Measurements from ENCODE around the gene DTNA.

The DTNA gene

DNA sequence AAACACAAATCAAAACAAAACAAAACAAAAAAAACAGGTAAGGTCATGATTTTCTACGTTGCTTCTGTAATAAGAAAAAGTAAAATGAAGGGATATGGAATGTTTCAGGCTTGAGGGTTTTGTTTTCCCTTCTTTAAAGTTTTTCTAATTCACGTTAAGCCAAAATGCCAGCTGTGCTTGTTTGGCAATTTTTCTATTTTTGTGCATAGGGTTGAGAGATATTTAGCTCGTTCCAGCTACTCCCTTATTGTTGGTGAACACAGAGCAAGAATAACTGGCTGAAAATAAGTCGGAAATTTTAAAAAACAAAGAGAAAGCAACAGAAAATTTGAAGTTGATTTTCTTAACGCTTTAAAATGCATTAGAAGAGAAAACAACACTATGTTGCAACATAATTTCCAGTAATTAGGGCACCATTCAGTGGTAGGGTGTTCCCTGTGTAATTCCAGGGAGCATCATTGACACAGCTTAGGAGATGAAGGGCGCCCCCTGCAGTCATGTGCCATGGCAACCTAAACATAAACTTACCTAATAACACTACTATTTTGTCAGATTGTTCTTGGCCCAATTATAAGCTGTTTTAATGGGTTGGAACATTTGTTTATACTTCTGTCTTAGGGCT is 99.5 kb downstream of the DTNA start:
- no peak for DNase-seq

DNA sequence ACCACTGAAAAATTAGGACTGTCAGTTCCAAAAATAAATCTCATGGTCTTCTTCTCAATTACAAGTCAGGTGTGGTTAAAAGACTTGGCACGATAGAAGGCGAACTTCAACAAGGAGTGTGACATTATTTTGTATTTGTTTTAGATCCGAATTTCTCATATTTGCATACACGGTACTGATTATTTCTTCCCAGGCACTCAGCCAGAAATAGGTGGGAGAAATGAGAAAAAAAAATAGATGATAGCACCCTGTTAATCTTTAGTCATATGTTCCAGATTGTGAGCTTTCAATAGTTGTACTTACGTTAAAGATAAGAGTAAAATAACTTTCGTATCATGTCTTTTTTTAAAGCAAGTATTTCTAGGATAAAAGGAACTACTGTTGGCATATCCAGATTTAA is 106.1 kb downstream of the DTNA start:
- DNase-seq = no peak

DNA sequence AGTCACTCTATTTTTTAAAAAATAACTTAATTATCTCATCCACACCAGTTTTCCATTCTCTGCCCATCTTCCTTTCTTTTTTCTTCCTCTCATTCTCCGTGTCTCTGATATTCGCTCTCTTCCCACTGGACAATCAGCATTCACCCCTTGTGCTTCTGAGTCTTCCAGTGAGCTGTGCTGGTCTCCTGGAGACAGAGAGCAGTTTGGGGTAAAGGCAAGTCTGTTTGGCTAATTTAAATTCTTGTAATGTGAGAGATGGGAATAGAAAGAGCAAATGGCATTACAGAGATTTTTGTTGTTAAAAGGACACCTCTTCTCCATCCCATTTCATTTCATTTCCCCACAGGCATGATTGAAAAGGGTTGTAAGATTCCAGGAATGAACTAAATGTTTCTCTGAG is 107.5 kb downstream of the DTNA start:
- DNase-seq = no peak

DNA sequence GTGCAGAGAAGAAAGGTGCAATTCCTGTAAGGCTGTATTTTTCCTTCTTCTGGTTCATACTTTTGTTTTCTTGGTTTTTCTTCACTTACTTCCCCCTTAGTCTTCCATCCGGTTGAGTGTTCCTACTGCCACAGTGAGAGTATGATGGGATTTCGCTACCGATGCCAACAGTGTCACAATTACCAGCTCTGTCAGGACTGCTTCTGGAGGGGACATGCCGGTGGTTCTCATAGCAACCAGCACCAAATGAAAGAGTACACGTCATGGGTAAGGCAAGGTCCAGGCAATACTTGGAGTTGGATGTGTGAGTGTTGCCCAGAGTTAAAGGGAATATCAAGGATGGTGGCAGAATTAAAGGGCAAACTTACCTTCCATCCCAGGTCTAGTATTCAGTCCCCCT is 108.0 kb downstream of the DTNA start:
- no peak for DNase-seq

DNA sequence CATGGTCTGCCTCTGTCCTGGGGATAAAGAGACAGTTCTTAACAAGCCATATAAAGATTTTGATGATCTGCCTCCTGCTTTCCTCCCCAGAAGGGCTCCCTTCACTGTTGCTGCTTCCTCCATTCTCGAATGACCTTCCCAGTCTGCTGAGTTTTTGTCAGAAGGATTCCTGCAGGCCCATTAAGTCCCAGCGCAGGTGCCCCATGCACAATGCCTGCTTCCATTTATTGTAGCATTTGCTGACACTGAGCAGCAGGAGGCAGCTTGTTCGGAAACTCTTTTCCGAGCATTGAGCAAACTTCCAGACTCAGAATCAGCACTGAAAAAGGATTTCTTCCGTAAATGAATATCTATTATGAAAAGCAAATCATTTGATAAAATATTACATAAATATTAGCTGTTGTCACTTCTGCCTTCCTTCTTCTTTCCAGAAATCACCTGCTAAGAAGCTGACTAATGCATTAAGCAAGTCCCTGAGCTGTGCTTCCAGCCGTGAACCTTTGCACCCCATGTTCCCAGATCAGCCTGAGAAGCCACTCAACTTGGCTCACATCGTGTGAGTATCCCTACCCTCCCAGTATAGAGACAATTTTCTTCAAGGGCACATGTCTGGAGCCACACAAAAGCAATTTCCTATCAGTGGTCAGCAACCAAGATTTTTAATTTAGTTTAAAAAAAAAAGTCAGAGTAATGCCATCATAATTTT is 110.4 kb downstream of the DTNA start:
- no peak for DNase-seq

DNA sequence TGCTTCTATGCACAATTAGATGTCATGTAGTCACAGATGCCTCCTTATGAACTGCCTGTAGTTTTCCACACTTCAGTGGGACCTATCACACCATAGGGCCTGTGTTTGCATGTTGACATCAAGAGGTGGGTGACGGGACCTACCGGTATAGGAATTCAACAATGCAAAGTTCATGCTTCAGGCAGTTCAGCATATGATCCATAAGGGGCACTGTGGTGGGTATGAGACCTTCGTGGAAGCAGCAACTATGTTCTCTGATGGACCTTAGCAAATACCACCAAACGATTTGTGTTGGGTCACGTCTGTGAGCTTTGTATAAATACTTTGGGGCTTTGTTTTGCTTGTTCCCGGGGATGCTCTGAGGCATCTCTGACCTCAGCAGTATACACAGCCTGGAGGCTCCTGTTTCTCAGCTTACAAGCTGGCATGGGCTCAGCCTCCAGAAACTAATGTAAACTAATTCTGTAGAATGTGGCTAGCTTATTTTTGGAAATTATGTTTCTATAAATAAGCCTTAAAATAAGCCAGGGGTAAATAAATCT is 111.6 kb downstream of the DTNA start:
- DNase-seq = no peak

DNA sequence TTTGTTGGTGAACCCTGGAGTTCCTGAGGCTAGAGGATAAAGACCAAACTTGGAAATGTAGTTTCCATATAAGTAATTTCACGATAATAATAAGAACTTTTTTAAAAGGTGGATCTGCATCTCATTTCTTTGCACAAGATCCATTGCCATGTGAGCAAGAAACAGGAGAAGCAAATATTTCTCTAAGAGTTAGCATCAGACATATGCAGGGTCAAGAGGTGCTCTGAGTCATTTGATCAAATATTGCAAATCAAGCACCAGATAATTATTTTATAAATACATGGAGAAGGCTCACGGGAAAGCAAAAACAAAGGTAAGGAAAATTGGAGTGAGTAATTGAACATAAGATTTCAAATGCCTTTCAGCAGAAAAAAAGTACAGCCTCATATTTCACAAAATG is 118.0 kb downstream of the DTNA start:
- no peak for DNase-seq

DNA sequence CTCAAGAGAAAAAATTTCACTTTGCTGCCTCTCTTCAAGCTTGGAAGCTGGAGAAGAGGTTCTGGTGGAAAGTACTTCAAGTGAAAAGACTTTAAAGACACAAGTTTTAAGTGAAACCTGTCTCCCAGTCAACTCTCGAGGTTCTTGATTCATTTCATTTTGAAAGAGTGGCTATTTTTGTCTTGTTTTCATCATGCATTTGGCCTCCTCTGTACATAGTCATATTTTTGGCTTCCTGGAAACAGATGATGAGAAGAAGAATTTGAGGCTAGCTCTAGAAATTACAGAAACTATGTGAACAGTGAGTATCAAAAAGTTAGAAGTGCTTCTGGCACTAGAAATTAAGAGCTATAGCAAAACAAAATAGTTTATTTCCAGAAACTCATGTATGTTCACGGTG is 124.8 kb downstream of the DTNA start:
- DNase-seq = no peak

DNA sequence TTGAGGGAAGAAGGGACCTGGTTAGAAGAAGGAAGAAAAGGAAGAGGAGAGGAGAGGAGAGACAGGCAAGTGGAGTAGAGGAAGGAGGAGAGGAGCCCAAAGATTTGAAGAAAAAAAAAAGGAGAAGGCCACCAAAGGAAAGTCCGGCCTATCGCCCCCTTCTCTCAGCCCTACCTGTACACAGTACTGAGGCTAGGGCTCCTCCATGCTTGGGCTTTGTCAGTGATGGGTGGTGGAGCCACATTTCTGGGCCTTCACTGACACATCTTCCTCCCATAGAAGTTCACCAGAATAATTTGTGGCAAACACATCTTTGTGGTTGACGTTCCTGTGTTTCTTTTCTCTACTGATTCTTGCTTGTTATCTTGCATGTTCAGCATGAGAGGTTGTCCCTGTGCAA is 125.4 kb downstream of the DTNA start:
- no peak for DNase-seq

DNA sequence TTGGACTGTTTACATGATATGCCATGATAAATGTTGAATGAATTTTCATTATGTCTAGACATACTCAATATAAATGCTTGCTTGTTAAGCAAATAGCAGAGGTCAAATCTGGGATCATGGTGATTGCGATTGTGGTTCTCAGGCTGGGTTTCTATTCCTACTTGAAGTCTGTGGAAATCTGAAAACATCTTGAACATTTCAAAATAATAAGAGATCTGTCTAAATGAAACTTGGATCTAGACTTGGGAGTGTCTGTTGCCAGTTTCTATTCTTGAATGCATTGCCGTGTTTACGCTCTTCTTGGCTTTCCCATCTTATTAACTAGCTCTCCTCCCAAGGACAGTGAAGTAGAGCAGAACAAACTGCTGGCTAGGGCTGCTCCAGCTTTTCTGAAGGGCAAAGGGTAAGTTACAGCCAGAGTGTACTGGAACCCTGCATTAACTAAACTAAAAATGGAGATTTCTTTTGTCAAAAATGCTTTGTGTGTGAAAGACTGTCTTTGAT is 127.7 kb downstream of the DTNA start:
- no peak for DNase-seq

DNA sequence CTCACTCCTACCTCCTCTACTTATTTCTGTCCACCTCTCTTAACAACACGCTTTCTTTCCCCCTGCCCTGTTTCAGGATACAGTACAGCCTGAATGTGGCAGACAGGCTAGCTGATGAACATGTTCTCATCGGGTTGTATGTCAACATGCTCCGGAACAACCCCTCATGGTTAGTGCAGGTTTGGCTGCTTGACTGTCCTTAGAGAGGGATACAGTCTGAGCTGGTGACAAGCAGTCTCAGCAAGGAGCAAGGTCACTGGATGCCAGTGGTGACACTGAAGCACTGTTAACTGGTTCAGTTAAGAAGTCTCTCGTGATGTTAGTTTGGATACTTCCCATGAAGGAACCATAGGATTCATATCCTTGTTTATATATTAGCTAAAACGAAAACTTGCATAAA is 128.6 kb downstream of the DTNA start:
- DNase-seq = no peak

DNA sequence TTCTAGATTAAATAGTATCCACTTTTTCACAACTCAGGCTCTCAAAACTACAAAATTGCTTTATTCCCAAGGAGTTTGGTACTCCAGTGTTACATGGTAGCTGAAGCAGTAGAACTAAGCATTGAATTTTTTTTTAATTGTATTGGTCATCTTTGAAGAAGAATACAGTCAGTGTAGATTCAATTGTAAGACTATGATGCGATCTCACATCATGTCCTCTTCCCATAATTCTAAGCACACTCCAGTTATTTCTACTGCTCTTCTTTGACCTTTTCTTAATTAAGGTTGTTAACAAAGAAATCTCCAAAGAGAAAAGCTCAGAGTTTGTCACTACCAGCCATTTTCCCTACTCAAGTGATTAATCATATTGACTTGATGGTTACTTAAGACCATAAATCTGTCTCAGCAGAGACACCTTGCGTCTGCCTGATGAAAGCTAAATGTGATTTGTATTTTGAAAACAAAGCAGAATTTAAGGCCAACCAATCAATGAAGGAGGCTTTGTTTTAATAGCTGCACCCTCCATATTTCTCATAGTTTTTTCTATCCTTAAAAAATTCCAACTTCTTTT is 130.2 kb downstream of the DTNA start:
- DNase-seq = no peak

DNA sequence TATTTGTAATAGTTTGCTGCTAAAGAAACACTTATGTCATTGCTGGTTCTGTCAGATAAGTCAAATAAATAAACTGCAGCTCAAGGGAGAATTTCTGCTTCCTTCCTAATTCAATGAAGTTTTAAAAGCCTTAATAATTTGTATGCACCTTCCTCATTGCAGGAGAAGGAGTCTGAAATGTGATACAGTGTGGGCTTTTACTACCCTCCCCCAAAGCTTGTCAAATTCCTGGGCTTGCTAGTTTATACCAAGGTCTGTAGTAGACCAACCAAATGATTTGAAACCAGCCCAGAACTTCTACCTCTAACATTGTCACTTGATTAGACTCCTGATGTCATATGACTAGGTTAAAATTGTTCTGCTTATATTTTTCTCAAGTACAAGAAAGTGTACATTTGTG is 131.8 kb downstream of the DTNA start:
- DNase-seq = no peak

DNA sequence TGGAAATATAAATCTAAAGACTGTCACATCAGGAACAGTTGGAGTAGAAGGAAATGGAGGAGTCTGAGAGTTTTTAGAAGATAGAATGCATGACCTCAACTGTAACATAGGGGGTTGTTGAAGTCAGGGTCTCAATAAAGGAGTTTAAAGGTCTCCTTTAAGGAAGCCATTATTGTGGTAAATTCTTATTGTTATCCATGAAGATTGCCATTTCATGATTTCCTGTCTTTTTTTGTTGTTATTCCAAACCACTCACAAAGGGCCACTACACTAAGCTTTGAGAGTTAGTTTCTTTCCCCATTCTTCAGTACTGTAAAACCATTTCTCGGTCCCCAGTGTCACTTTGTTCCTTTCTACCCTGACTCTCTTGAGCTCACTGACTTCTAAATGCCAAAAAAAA is 134.0 kb downstream of the DTNA start:
- DNase-seq = no peak

DNA sequence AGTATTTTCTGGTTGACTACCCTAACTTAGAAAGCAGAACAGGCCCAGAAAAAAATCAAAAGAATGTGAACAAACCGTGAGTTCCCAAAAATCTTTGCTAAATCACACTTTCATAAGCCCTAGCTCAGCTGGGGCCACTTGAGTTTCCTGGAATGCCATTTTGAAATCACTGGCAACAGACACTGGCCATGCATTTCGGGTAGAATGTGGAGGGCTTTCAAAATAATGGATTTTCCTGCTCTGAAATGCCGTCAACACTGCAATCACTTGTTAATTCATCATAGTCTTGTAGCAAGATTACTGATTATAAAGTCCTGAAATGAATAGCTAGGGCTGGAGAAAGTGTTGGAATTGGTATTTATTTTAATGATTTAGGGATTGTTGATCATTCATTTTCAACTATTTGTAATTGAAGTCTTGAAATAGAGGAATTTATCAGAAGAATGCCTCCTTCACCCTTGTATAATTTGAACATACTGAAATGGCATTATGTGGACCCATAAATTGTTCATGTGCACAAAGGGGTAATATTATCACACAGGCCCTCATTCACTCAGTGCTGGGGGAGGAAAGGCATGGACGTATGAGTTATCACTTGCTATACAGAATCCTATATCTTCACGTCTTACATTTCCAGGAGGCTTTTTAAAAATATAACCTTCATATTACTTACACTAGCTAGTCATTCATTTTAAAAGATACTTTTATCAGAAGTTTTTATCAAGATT is 134.8 kb downstream of the DTNA start:
- no peak for DNase-seq

DNA sequence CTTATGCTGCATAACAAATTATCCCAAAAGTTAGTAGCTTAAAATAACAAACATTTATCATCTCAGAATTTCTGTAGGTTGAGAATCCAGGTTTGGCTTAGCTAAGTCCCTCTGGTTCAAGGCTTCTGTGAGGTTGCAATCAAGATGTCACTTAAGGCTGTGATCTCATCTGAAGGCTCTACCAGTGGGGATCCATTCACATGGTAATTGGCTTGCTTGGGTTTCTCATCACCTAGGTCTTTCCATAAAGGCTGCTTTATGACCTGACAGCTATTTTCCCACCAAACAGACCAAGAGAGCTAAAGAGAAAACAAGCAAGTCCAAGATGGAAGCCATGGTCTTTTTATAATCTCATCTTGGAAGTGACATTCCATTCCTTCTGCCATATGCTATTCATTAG is 137.3 kb downstream of the DTNA start:
- no peak for DNase-seq

DNA sequence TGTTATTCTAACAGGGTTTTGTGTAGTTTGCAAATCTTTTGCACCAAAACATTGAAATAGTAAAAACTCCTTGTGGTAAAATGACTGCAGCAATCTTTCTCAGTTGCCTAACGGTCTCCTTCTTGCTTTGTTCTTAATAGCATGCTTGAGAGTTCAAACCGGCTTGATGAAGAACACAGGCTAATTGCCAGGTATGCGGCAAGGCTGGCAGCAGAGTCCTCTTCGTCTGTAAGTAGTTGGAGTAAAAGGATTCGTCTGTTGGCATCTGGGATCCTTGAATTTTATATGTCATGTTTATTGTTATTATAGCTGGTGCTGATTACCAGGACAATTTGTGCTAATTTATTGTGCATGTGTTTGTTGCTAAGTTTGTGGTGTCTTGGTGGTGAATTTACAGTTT is 138.1 kb downstream of the DTNA start:
- no peak for DNase-seq

DNA sequence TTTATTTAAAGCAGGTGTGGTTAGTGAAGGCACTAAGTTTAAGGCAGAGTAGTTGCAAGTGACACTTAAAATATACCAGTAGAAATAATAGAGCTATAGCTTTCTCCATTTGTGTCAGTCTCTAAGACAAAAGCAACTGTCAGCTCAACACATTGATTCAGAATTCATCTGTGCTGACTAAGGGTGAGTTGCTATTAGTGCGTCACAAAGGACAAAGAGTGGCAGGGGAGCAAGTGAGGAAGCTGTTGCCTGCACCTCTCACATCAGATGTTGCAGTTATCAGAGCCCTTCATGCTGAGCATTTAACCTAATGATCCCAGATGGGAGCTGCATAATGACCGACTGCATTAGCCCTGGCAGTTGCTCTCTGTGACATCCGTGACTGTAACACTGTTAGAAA is 138.6 kb downstream of the DTNA start:
- DNase-seq = no peak

DNA sequence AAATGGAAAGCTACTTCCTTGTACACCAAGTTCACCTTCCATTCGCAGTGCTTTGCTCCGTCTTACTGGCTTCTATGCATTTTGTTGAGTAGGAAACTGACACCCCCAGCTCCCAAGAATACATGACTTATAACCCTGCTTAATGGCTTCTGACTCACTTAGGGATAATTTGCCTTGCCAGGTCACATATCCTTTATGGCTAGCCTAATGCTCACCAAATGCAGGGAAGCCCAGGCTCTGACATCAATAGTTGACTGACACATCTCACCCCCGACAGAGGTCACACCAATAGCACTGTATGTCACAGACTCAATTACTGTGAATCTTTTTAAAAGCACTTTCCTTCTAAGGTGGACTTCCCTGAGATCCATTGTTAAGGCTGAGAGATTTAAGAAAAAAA is 147.2 kb downstream of the DTNA start:
- no peak for DNase-seq

DNA sequence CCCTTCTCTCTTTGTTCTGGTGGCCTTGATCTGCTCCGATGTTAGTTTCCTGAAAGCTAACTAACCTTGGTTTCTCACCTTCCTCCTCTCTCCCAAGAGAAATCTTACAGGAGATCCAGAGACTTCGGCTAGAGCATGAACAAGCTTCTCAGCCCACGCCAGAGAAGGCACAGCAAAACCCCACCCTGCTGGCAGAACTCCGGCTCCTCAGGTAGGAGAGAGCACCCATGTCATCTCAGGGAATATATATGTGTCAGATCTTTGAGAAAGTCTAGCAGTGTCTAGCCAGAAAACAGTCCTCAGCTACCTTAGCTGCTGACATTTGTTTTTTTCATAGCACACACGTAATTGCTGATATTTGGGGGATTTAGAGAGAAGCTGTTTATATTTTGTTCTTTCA is 148.1 kb downstream of the DTNA start:
- DNase-seq = no peak

DNA sequence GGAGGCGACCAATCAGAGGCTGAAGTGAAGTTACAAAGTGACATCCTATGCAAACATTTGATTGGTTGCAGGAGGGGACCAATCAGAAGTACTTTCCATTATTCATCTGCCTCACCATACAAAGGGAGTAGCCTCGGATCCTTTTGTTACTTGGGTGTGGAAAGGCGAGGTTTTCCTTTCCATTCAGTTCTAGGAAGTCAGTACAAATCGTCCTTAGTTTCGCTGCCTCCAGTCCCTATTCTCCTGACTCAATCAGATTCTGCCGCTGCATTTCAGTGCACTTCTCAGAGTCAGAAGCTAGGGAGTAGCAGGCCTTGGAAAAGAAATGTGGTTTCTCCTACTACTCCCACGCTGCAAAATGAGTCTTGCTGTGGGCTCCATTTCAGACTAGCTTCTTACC is 149.4 kb downstream of the DTNA start:
- DNase-seq = no peak

DNA sequence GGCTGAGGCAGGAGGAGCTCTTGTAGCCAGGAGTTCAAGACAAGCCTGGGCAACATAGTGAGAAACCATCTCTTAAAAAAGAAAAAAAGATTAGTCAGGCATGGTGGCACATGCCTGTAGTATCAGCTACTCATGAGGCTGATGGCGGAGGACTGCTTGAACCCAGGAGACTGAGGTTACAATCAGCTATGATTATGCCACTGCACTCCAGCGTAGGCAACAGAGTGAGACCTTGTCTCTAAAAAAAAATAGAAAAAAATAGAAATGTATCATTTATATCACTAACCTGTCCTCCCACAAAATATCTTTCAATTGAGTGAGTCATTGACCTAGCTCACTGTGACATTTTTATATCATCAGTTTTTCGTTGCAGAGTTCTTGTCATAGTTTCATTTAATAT is 152.5 kb downstream of the DTNA start:
- no peak for DNase-seq

DNA sequence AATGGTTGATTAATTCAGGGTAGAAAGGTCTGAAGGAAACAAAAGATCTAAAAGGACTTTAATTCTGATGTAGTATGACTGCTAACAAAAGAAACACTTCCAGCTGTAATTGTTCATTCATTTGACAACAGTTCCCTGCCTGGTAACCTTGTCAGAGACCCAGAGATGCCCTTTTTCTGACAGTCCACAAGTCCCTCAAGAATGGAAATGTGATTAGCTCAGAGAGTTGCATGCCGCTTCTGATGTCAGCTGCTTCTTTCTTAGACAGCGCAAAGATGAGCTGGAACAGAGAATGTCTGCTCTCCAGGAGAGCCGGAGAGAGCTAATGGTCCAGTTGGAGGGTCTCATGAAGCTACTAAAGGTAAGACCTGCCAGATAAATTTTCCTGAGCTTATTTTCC is 153.6 kb downstream of the DTNA start:
- DNase-seq = no peak

All from activated CD4-positive, CD25-positive, alpha-beta regulatory T cell treated with anti-CD3 and anti-CD28 coated beads, Interleukin-2, amount 50 U/mL, for 72 hours (primary cell).